T-helper 1 cell treated with Interleukin-12 subunit alpha and Interleukin-12 subunit beta and Interleukin-4 antibody, amounts not matched to agents 30 μg/mL and 1 μg/mL, for 36 hours (primary cell): Measurements from ENCODE around the gene PCDH15.

Source experiments
- H3K27ac Mint-ChIP-seq: one replicate; pipeline ENCODE4 v1.8.0; 2021; ENCODE audit warnings: mild to moderate bottlenecking, mixed read lengths
- H3K27me3 Mint-ChIP-seq: one replicate; pipeline ENCODE4 v1.8.0; 2021; ENCODE audit warnings: low read depth, mixed read lengths
- H3K36me3 Mint-ChIP-seq: one replicate; pipeline ENCODE4 v1.8.0; 2021; ENCODE audit warnings: low read depth, mixed read lengths
- H3K4me1 Mint-ChIP-seq: one replicate; pipeline ENCODE4 v1.8.0; 2021; ENCODE audit warnings: low read depth, mixed read lengths
- H3K4me3 Mint-ChIP-seq: one replicate; pipeline ENCODE4 v1.8.0; 2021; ENCODE audit warnings: mild to moderate bottlenecking, moderate library complexity, mixed read lengths
- H3K9me3 Mint-ChIP-seq: one replicate; pipeline ENCODE4 v1.8.0; 2021; ENCODE audit warnings: mixed read lengths

The PCDH15 gene

GRCh38 chr10:54800741-54801421 is at the start of gene PCDH15:
Gene PCDH15 (minus strand): TSS chr10:54801231. CDS start chr10:54664262, 136,969 bp downstream.
- Mint-ChIP-seq H3K4me1 (no peaks in the 10 kb centered on the region), H3K9me3 (peaks cover 3% of the 10 kb centered on the region), H3K4me3 (no peak within 1 kb of the TSS), H3K36me3 (no peaks in the 10 kb centered on the region), H3K27me3 (no peaks in the 10 kb centered on the region), H3K27ac (no peak within 1 kb of the TSS)

DNA sequence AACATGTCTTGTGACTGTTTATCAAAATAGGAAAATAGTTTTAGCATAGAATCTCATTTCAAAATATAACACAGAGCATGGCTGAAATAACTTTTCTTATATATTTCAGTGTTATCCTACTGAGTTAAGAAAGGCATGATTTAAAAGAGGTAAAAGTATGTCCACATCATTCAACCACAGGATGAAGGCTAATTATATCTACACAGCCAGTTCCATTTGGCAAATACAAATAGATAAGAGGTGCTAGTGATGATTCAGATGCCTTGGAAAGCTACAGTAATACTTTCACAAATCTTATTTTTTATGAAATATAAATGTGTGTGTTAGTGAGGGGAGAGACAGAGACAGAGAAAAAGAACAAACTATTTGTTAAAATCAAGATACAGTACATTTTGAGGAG is 42.9 kb upstream of the PCDH15 start:
- Mint-ChIP-seq H3K4me1 (no peaks in the 10 kb centered on the region), H3K27me3 (no peaks in the 10 kb centered on the region), H3K9me3 (no peaks in the 10 kb centered on the region), H3K4me3 (no peak overlapping the region), H3K27ac (no peak overlapping the region), H3K36me3 (no peaks in the 10 kb centered on the region)

DNA sequence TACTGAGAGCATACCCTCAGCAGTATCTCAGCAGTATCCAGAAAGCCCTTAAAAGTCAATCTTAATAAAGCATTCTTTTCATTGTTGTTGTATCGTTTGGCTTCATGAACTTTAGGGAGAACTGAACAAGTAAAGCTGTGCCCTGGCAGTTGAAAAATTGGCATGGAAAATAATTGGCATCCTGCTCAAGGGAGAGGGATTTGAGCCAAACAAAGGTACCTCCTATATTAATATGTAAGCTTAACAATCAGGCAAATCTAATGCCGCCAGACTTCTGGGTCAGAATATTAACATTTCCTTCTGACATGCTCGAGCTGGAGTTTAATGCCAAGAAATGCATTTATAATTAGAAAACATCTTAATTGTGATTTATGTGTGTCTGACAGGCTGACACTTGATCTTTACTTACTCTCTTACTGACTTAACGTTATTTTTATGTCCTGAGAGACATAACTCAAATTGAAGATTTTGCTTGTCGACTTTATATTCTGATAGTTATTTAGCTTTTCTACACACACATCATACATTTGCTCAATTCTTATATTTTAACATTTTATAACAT is 42.1 kb upstream of the PCDH15 start:
- no peaks in the 10 kb centered on the region for H3K9me3 Mint-ChIP-seq
- no peaks in the 10 kb centered on the region for H3K27me3 Mint-ChIP-seq
- H3K4me1 Mint-ChIP-seq: no peaks in the 10 kb centered on the region
- no peak overlapping the region for H3K27ac Mint-ChIP-seq
- H3K36me3 Mint-ChIP-seq: no peaks in the 10 kb centered on the region
- H3K4me3 Mint-ChIP-seq: no peak overlapping the region

GRCh38 chr10:54837479-54837878 is 36.4 kb upstream of the PCDH15 start:
- Mint-ChIP-seq H3K4me1 (no peaks in the 10 kb centered on the region), H3K27ac (no peak overlapping the region), H3K27me3 (no peaks in the 10 kb centered on the region), H3K4me3 (no peak overlapping the region), H3K9me3 (no peaks in the 10 kb centered on the region), H3K36me3 (no peaks in the 10 kb centered on the region)

- Mint-ChIP-seq H3K36me3 (no peaks in the 10 kb centered on the region), H3K4me3 (no peak overlapping the region), H3K27me3 (no peaks in the 10 kb centered on the region), H3K9me3 (no peaks in the 10 kb centered on the region), H3K27ac (no peak overlapping the region), H3K4me1 (no peaks in the 10 kb centered on the region)
Observed at GRCh38 chr10:54833029-54833428, 32.0 kb upstream of the PCDH15 start.

DNA sequence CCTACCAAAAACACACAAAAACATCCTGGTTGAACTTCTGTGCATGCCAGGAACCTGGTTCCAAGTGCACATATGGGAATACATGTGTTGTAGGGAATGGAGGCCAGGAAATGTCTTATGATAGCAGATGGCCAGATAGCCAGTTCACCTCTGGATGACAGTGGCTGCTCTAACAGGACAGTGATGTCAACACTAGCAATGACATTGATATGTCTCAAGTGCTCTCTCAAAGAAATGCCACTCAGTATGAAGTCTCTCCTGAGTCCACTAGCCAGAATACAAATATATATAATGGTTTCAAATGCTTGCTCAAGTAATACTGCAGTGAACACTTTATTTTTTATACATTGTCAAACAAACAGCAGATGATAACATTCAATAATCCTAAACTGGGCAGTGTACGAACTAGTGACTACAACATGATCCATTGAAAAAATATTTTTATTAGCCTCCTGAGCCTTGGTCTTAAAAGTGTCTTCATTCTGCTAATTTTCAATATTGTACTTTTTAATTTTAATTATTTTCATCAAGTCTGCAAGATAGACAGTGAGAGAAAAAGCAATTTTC is 26.0 kb upstream of the PCDH15 start:
- no peaks in the 10 kb centered on the region for H3K36me3 Mint-ChIP-seq
- H3K4me3 Mint-ChIP-seq: no peak overlapping the region
- no peaks in the 10 kb centered on the region for H3K4me1 Mint-ChIP-seq
- H3K9me3 Mint-ChIP-seq: peaks cover 3% of the 10 kb centered on the region
- no peaks in the 10 kb centered on the region for H3K27me3 Mint-ChIP-seq
- H3K27ac Mint-ChIP-seq: no peak overlapping the region

DNA sequence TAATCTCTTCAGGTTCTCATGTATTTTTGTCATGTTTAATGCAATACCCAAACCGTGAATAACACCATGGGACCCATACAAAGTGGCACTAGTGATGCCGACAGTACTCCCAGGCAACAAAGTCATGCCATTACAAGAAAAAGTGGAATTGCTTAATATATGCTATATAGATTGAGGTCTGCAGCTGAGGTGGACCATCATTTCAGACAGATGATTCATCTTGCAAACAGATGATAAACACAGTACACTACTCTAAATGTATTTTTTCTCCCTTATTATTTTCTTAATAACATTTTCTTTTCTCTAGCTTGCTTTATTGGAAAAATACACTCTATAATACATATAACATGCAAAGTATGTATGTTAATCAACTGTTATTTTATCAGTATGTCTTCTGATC is 14.6 kb upstream of the PCDH15 start:
- Mint-ChIP-seq H3K27ac (no peak overlapping the region), H3K4me3 (no peak overlapping the region), H3K9me3 (peaks cover 12% of the 10 kb centered on the region), H3K36me3 (no peaks in the 10 kb centered on the region), H3K27me3 (no peaks in the 10 kb centered on the region), H3K4me1 (no peaks in the 10 kb centered on the region)

GRCh38 chr10:54808186-54808935 is 7.3 kb upstream of the PCDH15 start:
- Mint-ChIP-seq H3K27me3 (no peaks in the 10 kb centered on the region), H3K9me3 (peaks cover 5% of the 10 kb centered on the region), H3K4me1 (no peaks in the 10 kb centered on the region), H3K4me3 (no peak overlapping the region), H3K27ac (no peak overlapping the region), H3K36me3 (no peaks in the 10 kb centered on the region)

DNA sequence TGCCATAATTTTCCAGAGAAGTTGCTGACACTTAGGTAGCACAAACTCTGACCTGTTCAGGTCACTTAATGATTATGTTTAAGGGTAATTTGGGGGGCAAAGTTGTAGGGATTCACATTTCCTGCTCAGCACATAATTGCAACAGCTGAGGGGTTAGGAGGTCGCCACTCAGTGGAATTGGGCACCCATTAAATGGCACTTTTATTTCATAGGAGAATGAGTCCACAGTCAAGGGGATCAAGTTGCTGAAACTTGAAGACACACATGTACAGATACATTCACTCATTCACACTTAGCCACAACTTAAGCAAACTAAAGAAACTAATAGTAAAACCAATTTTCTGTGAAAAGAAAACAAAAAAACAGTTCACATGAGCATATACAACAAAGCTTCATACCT is 1.5 kb downstream of the PCDH15 start:
- no peak overlapping the region for H3K4me3 Mint-ChIP-seq
- no peak overlapping the region for H3K27ac Mint-ChIP-seq
- H3K27me3 Mint-ChIP-seq: no peaks in the 10 kb centered on the region
- H3K36me3 Mint-ChIP-seq: no peaks in the 10 kb centered on the region
- peaks cover 3% of the 10 kb centered on the region for H3K9me3 Mint-ChIP-seq
- no peaks in the 10 kb centered on the region for H3K4me1 Mint-ChIP-seq

DNA sequence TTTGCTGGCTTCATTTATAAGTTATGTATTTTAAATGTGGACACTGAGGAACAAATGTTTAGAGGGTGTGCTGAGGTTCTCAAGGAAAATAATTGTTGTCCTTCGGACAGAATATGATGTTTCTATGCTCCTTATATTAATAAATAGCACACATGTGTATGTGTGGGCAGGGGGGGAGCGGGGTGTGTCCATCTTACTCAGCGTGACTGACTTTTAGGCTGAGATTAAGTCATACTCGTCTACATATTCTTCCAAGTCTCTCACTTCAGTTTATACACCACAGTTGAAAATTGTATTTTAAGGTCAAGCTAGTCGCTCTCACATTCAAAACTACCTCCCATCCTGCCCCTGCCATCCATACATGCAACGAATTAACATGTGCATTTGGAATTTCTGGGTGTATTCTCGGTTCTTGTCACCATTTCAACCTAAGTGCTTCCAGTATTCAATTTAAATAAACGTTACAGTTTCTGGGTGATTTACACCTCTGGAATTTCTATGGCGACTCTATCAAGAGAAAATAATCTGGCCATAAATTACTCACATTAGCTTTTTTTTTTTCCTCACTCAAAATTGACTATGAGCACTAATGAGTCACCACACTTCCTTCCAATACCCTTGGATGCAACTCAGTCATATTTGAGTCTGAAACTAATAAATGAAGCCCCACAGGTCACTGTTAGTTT is 3.3 kb downstream of the PCDH15 start:
- no peaks in the 10 kb centered on the region for H3K4me1 Mint-ChIP-seq
- no peak overlapping the region for H3K27ac Mint-ChIP-seq

DNA sequence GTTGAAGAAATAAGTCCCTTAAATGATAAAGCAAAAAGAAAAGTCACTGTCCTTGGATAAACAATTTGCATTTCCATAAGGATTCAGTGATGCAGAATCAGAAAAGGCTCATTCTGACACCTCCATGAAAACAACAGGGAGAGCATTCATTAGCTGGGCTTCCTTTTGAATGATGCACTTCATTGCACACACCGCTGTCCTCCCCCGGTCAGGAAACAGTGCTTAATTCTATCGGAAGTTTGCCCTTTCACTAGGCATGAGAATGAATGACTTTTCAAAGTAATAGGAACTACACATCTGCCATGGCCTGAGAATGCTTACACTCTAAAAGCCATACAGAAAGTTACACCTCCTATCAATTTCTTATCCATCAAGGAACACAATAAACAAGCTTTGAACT is 4.2 kb downstream of the PCDH15 start:
- H3K27ac Mint-ChIP-seq: no peak overlapping the region
- H3K4me1 Mint-ChIP-seq: no peaks in the 10 kb centered on the region
- H3K36me3 Mint-ChIP-seq: no peaks in the 10 kb centered on the region
- H3K27me3 Mint-ChIP-seq: no peaks in the 10 kb centered on the region
- H3K4me3 Mint-ChIP-seq: no peak overlapping the region
- H3K9me3 Mint-ChIP-seq: peaks cover 3% of the 10 kb centered on the region

More for the DNA sequence above, 3.3 kb downstream of the PCDH15 start:
- no peak overlapping the region for H3K4me3 Mint-ChIP-seq
- no peaks in the 10 kb centered on the region for H3K36me3 Mint-ChIP-seq
- H3K9me3 Mint-ChIP-seq: peaks cover 3% of the 10 kb centered on the region
- no peaks in the 10 kb centered on the region for H3K27me3 Mint-ChIP-seq

- Mint-ChIP-seq H3K36me3 (no peaks in the 10 kb centered on the region), H3K27ac (no peak overlapping the region), H3K4me3 (no peak overlapping the region)
Observed at GRCh38 chr10:54776622-54777021, 24.4 kb downstream of the PCDH15 start.

DNA sequence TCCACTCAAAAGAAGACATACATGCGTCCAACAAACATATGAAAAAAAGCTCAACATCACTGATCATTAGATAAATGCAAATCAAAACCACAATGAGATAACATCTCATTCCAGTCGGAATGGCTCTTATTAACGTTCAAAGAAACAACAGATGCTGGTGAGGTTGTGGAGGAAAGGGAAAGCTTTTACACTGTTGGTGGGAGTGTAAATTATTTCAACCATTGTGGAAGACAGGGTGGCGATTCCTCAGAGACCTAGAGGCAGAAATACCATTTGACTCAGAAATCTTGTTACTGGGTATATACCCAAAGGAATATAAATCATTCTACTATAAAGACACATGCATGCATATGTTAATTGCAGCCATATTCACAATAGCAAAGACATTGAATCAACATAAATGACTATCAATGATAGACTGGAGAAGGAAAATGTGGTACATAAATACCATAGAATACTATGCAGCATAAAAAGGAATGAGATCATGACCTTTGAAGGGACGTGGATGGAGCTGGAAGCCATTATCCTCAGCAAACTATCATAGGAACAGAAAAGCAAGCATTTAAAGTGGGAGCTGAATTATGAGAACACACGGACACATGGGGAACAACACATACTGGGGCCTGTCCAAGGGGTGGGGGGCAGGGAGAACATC is 28.4 kb downstream of the PCDH15 start:
- Mint-ChIP-seq H3K27ac (no peak overlapping the region), H3K4me3 (no peak overlapping the region), H3K9me3 (peaks cover 7% of the 10 kb centered on the region), H3K4me1 (no peaks in the 10 kb centered on the region), H3K36me3 (no peaks in the 10 kb centered on the region), H3K27me3 (no peaks in the 10 kb centered on the region)

More at GRCh38 chr10:54776622-54777021, 24.4 kb downstream of the PCDH15 start:
- Mint-ChIP-seq H3K27me3 (no peaks in the 10 kb centered on the region), H3K4me1 (no peaks in the 10 kb centered on the region), H3K9me3 (peaks cover 13% of the 10 kb centered on the region)

DNA sequence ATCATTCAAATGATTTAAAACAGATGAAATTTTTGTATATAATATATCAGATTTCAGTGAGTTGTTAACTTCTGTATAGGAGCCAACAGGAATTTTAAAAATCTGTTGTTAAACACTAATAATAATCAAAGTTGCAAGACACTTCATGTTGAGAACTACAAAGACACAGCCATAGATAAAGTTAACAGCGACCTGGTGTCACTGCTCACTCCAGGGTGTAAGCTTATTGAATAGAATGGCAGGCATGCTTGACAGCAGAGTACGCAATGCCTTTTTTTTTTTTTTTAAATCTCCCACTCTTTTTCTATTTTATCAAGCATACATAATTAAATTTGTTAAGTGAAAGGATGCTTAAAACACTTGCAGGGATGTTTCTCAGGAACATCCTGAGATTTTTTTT is 32.0 kb downstream of the PCDH15 start:
- no peak overlapping the region for H3K4me3 Mint-ChIP-seq
- peaks cover 7% of the 10 kb centered on the region for H3K9me3 Mint-ChIP-seq
- H3K27ac Mint-ChIP-seq: no peak overlapping the region
- H3K36me3 Mint-ChIP-seq: no peaks in the 10 kb centered on the region
- no peaks in the 10 kb centered on the region for H3K4me1 Mint-ChIP-seq
- H3K27me3 Mint-ChIP-seq: no peaks in the 10 kb centered on the region
